Ecto neural progenitor cell (in vitro differentiated cells): ENCODE data around the gene TAF1.
"Not testable (repeated sequence)": the region's sequence is repeated elsewhere in the genome, so short reads cannot be mapped to it uniquely, and the experiment has no call there.

Experiments
- DNase-seq: peaks from one replicate; pipeline ENCODE4 v3.0.0-alpha.2; 2018; ENCODE audit warnings: low spot score

TAF1 gene

DNA sequence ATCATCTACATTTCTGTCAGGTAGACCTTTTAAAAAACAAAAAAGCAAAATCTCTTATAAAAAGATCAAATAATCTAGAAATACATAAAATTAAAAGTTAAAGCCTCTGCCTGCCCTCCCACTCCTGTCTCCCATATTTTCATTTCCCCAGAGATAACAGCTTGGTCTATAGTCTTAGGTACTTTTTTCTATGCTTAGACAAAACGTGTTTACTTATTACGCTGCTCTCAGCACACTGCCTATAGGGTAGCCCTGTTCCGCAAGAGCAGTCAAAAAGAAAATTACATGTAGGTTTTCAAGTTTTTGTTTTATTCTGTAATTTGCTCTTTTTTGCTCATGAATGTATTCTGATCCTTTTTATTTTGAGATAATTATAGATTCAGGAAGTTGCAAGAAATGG lies 73.3 kb downstream of the TAF1 start:
- no peak for DNase-seq

DNA sequence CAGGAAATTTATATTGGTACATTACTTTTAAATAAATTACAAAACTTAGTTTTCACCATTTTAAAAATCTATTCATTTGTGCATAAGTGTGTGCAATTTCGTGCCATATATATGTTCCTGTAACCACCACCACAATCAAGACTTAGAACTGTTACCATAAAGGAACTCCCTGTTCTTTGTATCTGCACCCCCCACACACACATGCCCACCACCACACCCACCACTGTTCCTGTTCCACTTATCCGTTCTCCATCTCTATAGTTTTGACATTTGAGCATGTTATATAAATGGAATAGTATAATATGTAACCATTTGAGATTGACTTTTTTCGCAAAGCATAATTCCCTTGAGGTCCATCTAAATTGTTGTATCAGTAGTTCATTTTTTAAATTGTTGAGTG lies 73.7 kb downstream of the TAF1 start:
- no peak for DNase-seq

DNA sequence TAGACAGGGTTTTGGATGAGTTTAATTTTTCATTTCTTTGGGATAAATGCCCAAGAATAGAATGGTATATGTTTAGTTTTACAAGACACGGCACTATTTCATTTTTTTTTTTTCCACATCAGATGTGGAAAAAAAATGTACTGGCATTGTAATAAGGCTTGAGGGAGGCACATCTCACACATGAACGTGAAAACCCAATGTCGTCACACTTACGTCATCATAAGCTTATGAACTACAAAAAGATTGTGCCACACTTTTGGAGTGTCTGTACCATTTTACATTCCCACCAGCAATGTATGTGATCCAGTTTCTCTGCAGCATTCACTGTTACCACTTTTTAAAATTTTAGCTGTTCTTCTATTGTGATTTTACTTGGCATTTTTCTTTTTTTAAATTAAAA lies 74.2 kb downstream of the TAF1 start:
- no peak for DNase-seq

DNA sequence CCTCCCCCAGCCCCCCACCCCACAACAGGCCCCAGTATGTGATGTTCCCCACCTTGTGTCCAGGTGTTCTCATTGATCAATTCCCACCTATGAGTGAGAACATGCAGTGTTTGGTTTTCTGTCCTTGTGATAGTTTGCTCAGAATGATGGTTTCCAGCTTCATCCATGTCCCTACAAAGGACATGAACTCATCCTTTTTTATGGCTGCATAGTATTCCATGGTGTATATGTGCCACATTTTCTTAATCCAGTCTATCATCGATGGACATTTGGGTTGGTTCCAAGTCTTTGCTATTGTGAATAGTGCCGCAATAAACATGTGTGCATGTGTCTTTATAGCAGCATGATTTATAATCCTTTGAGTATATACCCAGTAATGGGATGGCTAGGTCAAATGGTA lies 75.7 kb downstream of the TAF1 start:
- DNase-seq = not testable (repeated sequence)

DNA sequence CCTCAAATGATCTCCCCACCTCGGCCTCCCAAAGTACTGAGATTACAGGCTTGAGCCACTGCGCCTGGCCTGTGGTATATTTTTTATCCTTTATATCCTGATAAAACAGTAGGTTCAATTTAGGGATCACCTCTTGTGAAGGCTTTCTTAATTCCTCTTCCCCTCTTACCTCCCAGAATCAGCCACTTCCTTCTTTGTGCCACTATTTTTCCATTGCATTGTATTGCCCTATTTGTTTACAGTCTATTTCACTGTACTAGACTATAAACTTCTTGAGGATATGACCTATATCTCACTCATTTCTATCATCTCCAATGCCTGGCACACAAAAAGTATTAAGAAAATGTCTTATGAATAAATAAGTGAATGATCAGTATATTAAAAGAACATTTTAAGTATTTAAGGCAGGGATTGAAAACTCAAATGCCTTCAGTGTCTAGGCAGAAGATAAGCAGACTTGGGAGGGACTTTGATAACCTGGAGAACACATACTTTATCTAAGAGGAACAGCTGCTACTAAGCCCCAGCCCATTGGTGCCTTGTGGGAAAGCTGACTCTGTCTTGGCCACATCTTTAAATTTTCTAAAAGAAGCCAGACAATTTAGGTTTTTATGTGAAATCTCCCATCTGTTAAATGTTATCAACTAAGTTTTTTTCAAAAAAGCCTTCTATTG lies 84.4 kb downstream of the TAF1 start:
- DNase-seq = no peak

DNA sequence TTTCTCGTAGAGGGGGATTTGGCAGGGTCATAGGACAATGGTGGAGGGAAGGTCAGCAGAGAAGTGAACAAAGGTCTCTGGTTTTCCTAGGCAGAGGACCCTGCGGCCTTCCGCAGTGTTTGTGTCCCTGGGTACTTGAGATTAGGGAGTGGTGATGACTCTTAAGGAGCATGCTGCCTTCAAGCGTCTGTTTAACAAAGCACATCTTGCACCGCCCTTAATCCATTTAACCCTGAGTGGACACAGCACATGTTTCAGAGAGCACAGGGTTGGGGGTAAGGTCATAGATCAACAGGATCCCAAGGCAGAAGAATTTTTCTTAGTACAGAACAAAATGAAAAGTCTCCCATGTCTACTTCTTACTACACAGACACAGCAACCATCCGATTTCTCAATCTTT lies 85.4 kb downstream of the TAF1 start:
- not testable (repeated sequence) for DNase-seq

- no peak for DNase-seq
Observed at GRCh38 chrX:71453056-71453455, 86.9 kb downstream of the TAF1 start.

GRCh38 chrX:71454222-71454621 lies 88.1 kb downstream of the TAF1 start:
- no peak for DNase-seq

GRCh38 chrX:71458866-71459265 lies 92.7 kb downstream of the TAF1 start:
- DNase-seq = no peak

DNA sequence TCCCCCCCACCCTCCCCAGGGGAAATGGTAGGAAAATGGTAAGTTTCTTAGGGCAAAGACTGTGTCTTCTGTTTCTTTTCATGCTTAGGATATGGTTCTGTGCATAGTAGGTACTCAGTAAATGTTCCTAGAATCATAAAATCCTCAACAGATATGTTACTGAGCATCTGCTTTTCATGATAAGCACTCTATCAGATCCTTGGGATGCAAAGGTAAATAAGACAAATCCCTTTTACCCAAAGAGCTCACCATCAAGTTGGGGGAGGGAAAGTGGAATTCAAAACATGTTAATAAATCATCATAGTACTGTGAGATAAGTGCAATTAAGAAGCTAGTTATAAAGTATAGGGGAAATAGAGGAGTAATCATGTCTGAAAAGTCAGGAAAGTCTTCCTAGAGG lies 98.8 kb downstream of the TAF1 start:
- DNase-seq = no peak

DNA sequence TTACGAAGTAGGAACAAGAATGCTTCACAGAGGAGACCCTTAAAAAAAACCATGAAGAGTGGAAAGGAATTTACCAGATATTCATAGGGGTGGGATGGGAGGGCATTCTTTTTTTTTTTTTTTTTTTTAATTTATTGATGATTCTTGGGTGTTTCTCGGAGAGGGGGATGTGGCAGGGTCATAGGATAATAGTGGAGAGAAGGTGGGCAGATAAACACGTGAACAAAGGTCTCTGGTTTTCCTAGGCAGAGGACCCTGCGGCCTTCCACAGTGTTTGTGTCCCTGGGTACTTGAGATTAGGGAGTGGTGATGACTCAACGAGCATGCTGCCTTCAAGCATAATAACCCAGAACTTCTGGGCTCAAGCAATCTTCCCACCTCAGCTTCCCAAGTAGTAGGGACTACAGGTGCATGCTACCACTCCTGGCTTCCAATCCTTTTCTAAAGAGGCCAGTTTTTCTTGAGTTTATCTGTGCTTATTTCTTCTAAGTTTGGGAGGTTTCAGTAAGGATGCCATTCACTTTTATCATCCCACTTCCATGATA lies 100.9 kb downstream of the TAF1 start:
- DNase-seq = no peak

GRCh38 chrX:71475785-71476540 lies 109.8 kb downstream of the TAF1 start:
- no peak for DNase-seq

GRCh38 chrX:71482228-71482958 lies 116.2 kb downstream of the TAF1 start:
- no peak for DNase-seq

GRCh38 chrX:71487814-71488213 lies 121.7 kb downstream of the TAF1 start:
- DNase-seq = no peak

- no peak for DNase-seq
Observed at GRCh38 chrX:71489540-71489939, 123.4 kb downstream of the TAF1 start.

DNA sequence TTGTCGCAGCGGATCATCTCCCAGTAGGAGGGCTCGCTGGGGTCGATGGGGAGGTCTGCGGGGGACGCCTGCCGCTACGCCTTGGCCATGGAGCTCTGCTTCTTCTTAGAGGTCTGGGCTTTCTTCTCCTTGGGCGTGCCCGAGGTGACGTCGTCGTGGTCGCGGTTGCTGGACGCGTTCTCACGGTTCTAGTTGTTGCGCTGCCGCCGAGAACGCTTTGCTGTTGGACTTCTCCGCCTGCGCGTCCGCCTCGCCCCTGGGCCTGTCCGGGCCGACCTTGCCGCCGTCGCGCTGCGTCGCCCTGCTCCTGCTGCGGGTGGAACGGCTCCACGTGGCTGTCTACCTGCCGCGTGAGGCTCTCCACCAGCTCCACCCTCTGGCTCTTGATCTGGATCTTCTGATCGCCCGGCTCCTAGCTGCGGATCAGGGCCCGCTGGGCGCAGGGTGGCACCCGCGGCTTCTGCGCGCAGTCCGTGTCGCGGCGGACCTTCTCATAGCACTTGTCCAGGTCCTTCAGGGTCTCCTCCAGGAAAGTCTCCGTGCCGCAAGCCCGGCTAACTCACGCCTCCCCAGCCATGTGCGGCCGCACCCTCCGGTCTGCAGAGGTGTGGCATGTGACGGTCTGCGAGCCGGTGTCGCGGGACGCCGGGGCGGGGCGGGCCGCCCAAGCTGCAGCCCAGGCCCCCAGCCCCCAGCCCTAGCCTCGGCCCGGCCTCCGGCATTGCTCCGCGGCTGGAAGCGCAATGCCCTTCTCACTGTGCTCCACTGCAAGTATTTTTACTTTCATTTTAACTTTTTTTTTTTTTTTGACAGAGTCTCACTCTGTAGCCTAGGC lies 126.3 kb downstream of the TAF1 start:
- DNase-seq = no peak

GRCh38 chrX:71493111-71493613 lies 127.0 kb downstream of the TAF1 start:
- DNase-seq = no peak

- not testable (repeated sequence) for DNase-seq
Observed at GRCh38 chrX:71495979-71496378, 129.8 kb downstream of the TAF1 start.

DNA sequence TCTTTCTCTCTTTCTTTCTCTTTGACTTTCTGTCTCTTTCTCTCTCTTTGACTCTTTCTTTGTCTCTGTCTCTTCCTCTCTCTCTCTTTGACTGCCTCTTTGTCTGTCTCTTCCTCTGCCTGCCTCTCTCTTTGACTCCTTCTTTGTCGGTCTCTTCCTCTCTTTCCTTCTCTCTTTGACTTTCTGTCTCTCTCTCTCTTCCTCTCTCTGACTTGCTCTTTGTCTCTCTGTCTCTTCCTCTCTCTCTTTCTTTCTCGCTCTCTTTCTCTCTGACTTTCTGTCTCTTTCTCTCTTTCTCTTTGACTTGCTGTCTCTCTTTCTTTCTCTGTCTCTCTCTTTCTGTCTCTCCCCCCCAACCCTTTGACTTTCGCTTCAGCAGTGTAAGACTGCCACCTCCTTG lies 130.3 kb downstream of the TAF1 start:
- no peak for DNase-seq

GRCh38 chrX:71502080-71502479 lies 135.9 kb downstream of the TAF1 start:
- DNase-seq = not testable (repeated sequence)

DNA sequence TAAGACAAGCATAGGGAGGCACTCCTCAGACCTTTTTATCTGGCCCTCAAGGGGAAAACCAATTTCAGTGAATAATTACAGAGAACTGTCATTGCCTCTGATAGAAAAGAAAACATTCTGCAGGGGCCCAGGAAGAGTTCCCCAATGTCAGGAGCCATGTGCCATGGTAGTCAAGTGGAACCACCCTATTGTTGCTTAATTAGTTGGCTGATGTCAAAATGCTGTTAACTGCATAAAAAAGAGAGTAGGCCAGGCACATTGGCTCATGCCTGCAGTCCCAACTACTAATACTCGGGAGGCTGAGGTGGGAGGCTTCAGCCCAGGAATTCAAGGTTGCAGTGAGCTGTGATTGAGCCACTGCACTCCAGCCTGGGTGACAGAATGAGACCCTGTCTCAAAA lies 138.2 kb downstream of the TAF1 start:
- no peak for DNase-seq

GRCh38 chrX:71509289-71509688 lies 143.1 kb downstream of the TAF1 start:
- no peak for DNase-seq
